NCI-H748 (cell line): ENCODE data around the gene DNAJC7.
"Not testable (repeated sequence)": the region's sequence is repeated elsewhere in the genome, so short reads cannot be mapped to it uniquely, and the experiment has no call there.

ENCODE experiments used
- DNase-seq: peaks from one replicate; lab custom pipeline; 2025; ENCODE audit not compliant: unreplicated experiment; lab: John Stamatoyannopoulos, UW

Gene DNAJC7

GRCh38 chr17:42017866-42018200 lies 594 bp upstream of the DNAJC7 start:
- no peak for DNase-seq

GRCh38 chr17:42016411-42016831 lies 818 bp downstream of the DNAJC7 start:
- DNase-seq = peak; percentile 30

GRCh38 chr17:42013740-42014139 lies 3.5 kb downstream of the DNAJC7 start:
- DNase-seq = not testable (repeated sequence)

- DNase-seq = not testable (repeated sequence)
Observed at GRCh38 chr17:42012363-42012762, 4.9 kb downstream of the DNAJC7 start.

- DNase-seq = no peak
Observed at GRCh38 chr17:42010898-42011516, 6.2 kb downstream of the DNAJC7 start.

- not testable (repeated sequence) for DNase-seq
Observed at GRCh38 chr17:42010266-42010680, 7.0 kb downstream of the DNAJC7 start.

GRCh38 chr17:42009170-42009569 lies 8.1 kb downstream of the DNAJC7 start:
- no peak for DNase-seq

GRCh38 chr17:42005166-42005565 lies 12.1 kb downstream of the DNAJC7 start:
- no peak for DNase-seq

- DNase-seq = no peak
Observed at GRCh38 chr17:42002792-42003301, 14.4 kb downstream of the DNAJC7 start.

- DNase-seq = no peak
Observed at GRCh38 chr17:42002175-42002791, 15.0 kb downstream of the DNAJC7 start.

GRCh38 chr17:42001729-42002128 lies 15.5 kb downstream of the DNAJC7 start:
- no peak for DNase-seq

GRCh38 chr17:42000413-42001133 lies 16.7 kb downstream of the DNAJC7 start:
- no peak for DNase-seq

- DNase-seq = no peak
Observed at GRCh38 chr17:41998497-41998896, 18.7 kb downstream of the DNAJC7 start.

- DNase-seq = no peak
Observed at GRCh38 chr17:41996855-41997164, 20.4 kb downstream of the DNAJC7 start.

- no peak for DNase-seq
Observed at GRCh38 chr17:41992576-41992975, 24.7 kb downstream of the DNAJC7 start.

GRCh38 chr17:41989702-41990419 lies 27.4 kb downstream of the DNAJC7 start:
- DNase-seq = no peak

- no peak for DNase-seq
Observed at GRCh38 chr17:41988418-41988817, 28.8 kb downstream of the DNAJC7 start.

- no peak for DNase-seq
Observed at GRCh38 chr17:41987642-41988041, 29.6 kb downstream of the DNAJC7 start.

- DNase-seq = no peak
Observed at GRCh38 chr17:41986634-41987033, 30.6 kb downstream of the DNAJC7 start.

- no peak for DNase-seq
Observed at GRCh38 chr17:41985919-41986318, 31.3 kb downstream of the DNAJC7 start.

- no peak for DNase-seq
Observed at GRCh38 chr17:41984454-41984853, 32.8 kb downstream of the DNAJC7 start.
